ENCODE data around the gene ST6GAL2.

ST6GAL2 gene

DNA sequence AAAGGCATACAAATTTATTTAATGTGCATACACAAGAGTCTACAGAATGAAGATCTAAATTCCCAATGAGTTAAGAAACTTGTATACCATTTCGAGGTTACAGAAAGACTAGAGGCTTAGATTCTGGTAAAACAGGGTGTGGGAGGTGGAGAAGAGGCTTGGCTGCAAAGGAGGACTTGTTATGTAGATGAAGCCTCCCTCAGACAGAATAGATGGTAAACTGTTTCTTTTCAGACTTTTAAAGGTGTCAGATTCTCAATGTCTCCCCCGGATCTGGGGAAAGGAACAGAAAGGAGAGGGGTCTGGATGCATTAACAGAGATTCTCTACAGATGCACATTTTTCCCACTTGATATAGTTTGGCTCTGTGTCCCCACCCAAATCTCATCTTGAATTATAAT, 126.0 kb downstream of the ST6GAL2 start:
- Histone ChIP-seq H3K27ac (no peak overlapping the region), H3K4me3 (ENCODE audit: low read depth, low read length) (no peak overlapping the region), H3K36me3 (no peaks in the 10 kb centered on the region), H3K27me3 (ENCODE audit: insufficient read depth, low read depth, severe bottlenecking) (peaks cover 58% of the 10 kb centered on the region), H3K9me3 (ENCODE audit: severe bottlenecking) (no peaks in the 10 kb centered on the region)
- TF ChIP-seq, protein P1, sequence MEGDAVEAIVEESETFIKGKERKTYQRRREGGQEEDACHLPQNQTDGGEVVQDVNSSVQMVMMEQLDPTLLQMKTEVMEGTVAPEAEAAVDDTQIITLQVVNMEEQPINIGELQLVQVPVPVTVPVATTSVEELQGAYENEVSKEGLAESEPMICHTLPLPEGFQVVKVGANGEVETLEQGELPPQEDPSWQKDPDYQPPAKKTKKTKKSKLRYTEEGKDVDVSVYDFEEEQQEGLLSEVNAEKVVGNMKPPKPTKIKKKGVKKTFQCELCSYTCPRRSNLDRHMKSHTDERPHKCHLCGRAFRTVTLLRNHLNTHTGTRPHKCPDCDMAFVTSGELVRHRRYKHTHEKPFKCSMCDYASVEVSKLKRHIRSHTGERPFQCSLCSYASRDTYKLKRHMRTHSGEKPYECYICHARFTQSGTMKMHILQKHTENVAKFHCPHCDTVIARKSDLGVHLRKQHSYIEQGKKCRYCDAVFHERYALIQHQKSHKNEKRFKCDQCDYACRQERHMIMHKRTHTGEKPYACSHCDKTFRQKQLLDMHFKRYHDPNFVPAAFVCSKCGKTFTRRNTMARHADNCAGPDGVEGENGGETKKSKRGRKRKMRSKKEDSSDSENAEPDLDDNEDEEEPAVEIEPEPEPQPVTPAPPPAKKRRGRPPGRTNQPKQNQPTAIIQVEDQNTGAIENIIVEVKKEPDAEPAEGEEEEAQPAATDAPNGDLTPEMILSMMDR (IDR thresholded peaks at IDR 0.05; ENCODE audit: low read depth, low read length), result no peak
- no peak for DNase-seq

- Histone ChIP-seq H3K36me3 (no peaks in the 10 kb centered on the region), H3K4me3 (ENCODE audit: low read depth, low read length) (no peak overlapping the region), H3K9me3 (ENCODE audit: severe bottlenecking) (no peaks in the 10 kb centered on the region), H3K27ac (no peak overlapping the region), H3K27me3 (ENCODE audit: insufficient read depth, low read depth, severe bottlenecking) (peaks cover 50% of the 10 kb centered on the region)
- TF ChIP-seq, protein P1 (IDR thresholded peaks at IDR 0.05; ENCODE audit: low read depth, low read length), result no peak
- DNase-seq, result no peak
These were observed 127.0 kb downstream of the ST6GAL2 start for GRCh38 chr2:106758901-106759497.

Data from WERI-Rb-1 (cell line).